DMS 273 treated with DMSO at 0.1 percent for 48 hours (cell line): ENCODE results near the gene DNAH9.
A peak's percentile ranks its signal among the peaks of the same experiment; 100 is the strongest.

Experiments
- DNase-seq: peaks from one replicate; lab custom pipeline; 2025; lab: John Stamatoyannopoulos, UW

DNAH9 gene

DNA sequence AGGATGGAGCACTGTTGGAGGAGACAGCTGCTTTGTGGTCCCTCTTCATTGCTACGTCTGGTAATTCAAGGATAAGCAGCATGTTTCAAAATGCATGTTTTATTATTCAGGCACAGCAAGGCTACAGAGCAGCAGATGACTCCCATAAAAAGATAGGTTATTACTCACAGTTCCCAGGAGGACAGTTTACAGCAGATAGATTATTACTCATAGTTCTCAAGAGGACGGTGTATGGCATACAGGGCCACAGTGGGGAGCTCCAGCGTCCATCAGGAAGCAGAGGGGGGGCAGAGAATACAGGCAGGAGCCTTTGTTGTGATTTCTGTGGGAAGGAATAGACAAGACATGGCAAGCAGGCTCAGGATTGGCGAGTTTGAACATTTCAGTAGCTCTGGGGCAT lies 72.9 kb downstream of the DNAH9 start:
- no peak for DNase-seq

DNA sequence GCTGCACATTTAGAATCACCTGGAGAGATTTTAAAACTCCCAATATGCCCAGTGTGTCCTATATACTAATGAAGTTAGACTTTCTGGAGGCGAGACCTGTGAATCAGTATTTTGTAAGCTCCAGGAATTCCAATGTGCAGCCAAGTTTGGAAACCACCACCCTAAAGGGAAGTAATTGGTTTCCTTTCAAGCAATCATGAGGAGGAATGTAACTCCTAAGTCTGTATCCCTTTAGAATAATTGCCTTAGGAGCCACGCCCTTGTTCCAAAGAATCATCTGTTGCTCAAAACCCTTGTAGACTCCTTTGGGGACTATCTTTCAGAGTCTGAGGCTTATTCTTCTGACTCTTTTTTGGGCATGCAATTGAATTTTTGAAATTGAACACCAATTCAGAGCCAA lies 84.4 kb downstream of the DNAH9 start:
- DNase-seq, result no peak

DNA sequence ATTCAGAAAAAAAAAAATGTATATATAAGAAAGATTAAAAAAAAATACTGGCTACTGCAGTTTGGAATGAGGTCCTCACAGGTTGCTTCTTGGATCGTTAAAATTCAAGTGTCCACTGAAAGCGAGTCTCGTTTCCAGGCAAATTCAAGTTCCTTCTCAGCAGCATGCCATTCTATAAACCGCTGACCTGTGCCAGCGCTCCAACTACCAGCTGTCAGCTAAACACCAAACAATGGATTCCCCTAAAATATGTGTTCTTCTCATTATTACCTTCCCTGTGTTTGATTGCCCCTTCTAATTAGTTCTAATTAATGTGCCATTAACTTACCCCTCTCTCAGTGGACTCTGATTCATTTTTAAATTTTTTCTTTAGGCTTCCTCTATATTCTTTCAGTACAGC lies 92.4 kb downstream of the DNAH9 start:
- DNase-seq, result no peak

DNA sequence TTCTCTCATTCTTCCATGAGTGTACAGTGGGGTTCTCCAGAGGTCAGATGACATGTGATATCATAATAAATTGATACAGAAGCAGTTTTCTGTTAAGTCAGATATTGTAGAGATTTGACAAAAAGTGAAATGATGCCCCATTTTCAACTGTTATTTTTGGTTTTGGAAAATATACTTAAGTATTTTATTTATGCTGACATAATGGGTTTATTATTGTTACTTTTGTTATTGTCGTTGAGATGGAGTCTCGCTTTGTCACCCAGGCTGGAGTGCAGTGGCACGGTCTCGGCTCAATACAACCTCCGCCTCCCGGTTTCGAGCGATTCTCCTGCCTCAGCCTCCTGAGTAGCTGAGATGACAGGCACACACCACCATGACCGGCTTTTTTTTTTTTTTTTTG lies 94.4 kb downstream of the DNAH9 start:
- no peak for DNase-seq

DNA sequence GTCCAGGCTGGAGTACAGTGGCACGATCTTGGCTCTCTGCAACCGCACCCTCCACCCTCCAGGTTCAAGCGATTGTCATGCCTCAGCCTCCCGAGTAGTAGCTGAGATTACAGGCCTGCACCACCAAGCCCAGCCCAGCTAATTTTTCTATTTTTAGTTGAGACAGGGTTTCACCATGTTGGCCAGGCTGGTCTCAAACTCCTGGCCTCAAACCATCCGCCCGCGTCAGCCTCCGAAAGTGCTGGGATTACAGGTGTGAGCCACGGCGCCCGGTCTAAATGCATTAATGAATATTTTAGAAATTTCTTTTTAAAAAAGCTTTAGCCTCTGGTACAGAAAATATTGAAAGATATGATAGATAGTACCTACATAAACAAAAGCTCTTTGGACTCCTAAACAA lies 95.0 kb downstream of the DNAH9 start:
- no peak for DNase-seq

DNA sequence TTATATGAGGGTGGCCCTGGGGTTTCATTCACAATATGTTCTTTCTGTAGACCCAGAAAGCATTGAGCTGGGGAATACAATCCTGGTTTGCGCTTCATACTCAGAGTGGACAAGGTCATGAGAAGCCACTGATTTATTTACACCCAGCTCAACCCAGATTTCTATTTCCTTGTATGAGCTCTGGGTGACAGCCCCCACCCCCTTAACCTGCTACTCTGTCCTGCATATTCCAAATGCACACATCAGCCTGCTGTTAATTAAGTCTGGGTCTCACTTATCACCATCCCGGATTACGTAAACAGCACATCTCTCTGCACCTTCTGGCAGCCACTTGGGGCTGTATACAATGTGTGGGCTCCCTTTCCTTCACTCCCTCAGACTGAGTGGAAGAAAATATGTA lies 102.4 kb downstream of the DNAH9 start:
- no peak for DNase-seq

DNA sequence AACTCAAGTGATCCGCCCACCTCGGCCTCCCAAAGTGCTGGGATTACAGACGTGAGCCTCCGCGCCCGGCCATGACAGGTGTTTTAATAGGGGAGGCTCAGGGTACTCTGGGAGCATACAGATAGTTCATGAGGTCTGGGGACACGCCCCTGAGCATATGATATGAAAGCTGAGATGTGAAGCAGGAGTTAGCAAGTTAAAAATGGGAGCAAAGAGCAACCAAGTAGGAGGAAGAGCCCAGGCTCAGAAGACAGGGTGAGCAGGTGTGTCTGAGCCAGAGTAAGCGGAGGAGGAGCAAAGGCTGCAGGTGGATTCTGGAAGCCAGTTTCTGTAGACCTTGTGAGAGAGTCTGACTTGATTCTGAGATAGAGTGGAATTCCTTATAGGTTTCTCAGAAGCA lies 103.6 kb downstream of the DNAH9 start:
- no peak for DNase-seq

DNA sequence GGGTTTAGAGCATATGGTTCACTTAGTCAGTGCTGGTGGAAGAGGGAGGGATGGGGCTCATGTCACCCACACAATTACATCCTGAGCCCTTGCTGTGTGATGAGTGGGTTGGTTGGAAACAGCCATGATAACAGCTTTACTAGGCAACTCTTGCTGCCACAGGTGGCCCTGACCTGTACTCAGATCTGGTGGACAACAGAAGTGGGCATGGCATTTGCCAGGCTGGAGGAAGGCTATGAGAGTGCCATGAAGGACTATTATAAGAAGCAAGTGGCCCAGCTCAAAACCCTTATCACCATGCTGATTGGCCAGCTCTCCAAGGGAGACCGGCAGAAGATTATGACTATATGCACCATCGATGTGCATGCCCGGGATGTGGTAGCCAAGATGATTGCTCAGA lies 105.8 kb downstream of the DNAH9 start:
- DNase-seq, result no peak

DNA sequence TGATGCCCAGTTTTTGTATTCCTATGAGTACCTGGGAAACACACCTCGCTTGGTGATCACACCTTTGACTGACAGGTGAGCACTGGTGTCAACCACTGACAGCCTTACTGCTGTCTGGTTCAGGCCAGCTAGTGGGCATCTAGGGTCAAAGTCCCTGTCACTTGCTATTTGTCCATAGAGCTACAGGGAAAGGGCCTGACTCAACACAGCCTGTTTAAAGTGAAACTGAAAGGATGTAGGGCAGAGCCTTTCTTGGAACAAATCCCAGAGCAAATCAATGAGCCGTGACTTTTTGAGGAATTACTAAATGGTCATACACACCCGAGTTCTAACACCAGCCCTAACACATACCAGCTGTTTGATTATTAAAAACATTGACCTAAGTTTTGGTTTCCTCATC lies 106.8 kb downstream of the DNAH9 start:
- peak; percentile 18 for DNase-seq

DNA sequence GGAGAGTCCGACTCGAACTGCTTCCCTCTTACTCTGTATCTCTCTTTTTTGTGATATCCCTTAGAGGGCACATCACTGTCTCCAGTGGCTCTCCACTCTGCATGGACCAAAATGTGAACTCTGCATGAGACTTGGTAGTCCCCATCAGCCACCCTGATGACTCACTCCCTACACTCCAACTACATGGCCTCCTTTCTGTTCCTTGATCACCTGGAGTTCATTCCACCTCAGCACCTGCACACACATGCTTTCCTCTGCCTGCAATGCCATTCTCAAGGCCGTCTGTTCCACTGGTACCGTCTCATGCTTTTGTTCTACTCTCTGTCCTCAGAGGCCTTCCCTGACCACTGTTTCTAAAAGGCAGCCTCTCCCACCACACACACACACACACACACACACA lies 109.3 kb downstream of the DNAH9 start:
- DNase-seq, result no peak

DNA sequence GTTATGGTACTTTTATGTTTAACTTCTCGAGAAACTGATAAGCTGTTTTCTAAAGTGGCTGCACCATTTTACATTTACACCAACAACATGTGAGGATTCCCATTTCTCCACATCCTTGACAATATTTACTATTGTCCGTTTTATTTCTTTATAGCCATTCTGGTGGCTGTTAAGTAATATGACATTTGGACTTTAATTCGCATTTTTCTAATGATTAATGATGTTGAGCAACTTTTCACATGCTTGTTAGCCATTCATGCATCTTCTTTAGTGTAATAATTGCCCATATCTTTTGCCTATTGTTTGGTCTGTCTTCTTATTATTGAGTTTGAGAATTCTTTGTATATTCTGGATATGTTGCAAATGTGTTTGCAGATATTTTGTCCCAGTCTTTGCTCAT lies 114.2 kb downstream of the DNAH9 start:
- DNase-seq, result no peak

DNA sequence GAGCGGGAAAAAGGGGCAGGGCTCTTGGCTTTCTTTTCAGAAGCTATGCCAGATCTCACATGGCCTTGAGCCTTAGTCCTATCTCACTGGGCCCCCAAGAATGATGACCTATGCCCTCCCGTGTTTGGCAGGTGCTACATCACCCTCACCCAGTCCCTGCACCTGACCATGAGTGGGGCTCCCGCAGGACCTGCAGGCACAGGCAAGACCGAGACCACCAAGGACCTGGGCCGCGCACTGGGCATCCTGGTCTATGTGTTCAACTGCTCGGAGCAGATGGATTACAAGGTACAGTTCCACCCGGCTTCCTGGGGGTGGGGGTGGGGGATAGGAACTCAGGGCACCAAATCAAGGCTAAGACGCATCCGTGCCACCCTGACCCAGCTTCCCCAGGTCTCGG lies 120.9 kb downstream of the DNAH9 start:
- DNase-seq, result no peak

DNA sequence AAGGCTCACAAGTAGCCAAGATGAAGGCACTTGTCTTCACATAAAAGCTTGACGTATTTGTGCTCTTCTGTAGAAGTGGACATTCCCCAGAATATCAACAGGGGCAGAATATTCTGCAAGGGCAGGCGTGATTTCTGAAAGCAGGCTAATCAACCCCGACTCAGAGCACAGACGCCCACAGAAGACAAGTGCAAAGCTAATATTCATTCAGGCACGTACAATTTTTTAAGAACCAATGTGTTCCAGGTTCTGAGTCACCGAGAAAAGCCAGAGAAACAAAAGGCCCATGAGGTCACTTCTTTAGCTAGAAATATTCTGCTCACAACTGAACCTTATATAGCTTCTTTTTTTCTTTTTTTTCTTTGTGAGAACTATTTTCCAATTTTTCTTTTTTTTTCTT lies 121.6 kb downstream of the DNAH9 start:
- DNase-seq, result no peak

DNA sequence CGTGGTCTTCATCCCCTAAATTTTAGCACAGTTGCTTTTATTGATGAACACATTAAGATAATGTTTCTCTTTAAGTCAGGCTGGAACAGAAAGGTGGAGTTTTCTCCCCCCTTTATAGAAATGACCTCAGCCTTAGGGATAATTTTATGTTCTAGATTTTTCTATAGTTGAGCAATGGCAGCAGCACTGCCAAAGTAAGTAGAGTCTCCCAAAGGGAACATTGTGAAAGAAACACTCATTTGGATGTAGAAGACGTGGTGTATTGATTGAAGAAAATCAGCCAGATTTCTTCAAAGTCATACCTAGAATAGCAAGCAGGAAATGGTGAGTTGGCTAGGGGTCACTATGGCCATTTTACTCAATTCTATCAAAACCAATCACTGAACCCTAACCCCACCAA lies 122.5 kb downstream of the DNAH9 start:
- no peak for DNase-seq

DNA sequence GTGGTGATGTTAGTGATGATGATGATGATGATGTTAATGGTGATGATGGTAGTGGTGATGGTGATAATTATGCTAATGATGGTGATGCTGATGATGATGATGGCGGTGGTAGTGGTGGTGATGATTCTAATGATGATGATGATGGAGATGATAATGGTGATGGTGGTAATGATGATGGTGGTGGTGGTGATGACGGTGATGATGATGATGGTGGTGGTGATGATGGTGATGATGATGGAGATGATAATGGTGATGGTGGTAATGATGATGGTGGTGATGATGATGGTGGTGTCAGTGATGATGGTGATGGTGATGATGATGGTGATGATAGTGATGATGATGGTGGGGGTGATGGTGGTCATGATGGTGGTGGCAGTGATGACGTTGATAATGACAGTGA lies 132.5 kb downstream of the DNAH9 start:
- no peak for DNase-seq

DNA sequence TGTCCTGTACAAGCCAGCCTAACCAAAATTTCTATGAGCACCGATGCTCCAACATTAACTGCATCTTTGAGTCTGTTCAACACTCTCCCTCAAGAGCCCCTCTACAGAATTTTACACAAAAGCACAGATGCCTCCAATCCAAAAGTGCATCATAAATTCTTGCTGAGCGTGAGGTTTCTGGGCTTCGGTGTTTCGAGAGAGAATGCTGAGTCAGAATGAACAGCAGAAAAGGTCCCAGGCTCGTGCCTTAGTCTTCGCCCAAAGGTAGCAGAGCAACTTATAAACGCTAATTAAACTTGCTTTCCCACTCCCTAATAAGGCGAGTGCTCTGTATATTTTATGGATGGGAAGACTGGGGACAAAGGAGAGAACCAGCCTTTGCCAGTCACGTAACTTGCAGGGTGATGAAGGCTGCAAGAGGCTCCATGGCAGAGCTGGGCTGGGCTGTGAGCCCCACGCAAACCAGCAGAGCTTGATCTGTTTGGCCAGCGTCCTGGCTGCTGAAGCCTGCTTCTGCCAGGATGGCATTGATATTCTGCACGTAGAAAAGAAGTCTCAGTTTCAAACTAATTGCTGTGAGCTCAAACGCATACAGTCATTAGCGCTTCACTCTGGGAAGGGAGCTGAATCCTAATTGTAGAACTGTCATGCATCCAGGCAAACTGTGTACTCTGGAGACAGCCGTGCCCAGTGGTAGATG lies 138.5 kb downstream of the DNAH9 start:
- DNase-seq, result no peak

DNA sequence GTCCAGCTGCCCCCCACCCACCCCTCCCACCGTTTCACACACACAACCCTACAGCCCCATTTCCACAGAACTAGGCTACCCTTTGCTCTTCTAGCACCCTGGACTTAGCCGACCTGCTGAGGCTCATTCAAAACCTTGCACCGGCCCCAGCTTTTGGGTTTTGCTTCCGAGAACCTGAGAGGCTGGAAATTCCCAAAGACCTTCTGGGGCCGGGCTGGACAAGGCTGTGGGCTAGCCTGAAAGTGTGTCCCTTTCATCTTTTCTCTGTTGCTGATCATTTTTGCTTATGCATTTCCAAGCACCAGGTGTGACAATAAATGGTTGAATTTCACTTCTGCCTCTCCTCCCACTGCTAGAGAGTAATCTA lies 139.0 kb downstream of the DNAH9 start:
- no peak for DNase-seq

DNA sequence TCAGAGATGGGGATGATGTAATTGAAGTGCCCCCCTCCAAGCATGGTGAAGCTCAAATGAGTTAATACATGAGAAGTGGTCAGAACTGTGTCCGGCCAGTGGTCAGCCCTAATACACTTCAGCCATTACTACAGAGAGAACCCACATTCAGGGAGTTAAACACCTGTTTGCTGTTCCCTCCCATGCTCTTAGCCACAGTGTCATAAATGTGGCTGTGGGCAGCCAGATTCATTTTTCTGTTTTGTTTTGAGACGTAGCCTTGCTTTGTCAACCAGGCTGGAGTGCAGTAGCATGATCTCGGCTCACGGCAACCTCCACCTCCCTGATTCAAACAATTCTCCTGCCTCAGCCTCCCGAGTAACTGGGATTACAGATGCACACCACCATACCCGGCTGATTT lies 139.9 kb downstream of the DNAH9 start:
- no peak for DNase-seq

DNA sequence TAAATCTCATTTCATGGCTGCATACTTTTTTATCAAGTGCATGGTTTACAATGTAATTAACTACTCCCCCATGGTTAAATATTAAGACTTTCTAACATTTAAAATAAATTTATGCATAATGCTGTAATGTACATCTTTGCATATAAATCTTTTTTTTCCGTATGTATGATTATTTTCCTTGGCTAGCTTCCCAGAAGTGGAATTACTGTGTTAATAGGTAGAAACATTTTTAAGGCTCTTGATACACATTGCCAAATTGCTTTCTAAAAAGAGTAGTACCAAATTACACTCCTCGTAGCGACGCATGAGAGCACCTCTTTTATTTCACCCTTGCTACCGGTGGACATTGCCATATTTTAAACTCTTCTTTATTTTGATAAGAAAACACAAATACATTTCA lies 141.1 kb downstream of the DNAH9 start:
- DNase-seq, result no peak

DNA sequence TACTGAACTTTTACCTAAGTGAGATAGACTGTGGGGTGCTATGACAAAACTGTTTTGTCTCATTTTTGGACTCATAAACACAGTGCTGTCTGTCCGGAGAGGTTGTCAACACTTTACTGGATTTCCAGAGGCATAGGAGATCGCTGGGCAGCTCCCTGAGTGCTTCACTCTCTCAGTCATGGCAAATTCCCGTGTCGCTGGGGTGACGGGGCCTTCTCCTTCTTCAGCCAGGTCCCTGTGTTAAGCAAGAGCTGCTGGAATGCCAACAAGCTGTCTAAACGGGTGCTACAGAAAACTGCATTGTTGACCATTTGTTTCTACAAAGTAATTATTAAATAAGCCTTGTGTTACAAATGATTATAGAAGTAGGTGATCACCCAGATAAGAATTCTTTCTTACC lies 141.6 kb downstream of the DNAH9 start:
- no peak for DNase-seq

DNA sequence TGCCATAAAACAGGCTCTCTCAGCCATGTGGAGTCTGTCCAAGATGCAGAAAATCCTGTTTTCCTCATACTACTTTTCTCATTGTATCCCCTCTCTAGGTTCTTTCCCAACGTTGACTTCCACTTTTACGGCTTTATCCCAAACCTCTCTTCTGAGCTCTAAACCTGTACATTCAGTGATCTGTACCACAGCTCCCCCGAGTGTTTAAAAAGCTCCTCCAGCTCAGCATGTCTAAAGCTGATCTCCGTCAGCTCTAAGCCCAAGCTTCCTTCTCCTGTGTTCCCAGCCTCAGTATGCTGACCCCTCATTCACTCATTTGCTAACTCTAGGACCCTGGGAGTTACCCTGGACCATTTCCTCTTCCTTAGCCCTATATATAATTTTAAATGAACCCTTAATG lies 144.6 kb downstream of the DNAH9 start:
- DNase-seq, result no peak

DNA sequence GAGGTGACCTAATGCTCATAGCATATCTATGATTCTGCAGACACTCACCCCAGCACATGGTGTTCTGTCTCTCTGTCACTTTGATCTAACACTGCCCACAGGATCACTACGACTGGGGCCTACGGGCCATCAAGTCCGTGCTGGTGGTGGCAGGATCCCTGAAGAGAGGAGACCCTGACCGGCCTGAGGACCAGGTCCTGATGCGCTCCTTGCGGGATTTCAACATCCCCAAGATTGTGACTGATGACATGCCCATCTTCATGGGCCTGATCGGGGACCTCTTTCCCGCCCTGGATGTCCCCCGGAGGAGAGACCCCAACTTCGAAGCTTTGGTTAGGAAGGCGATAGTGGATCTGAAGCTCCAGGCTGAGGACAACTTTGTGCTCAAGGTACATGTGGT lies 146.4 kb downstream of the DNAH9 start:
- DNase-seq, result no peak

DNA sequence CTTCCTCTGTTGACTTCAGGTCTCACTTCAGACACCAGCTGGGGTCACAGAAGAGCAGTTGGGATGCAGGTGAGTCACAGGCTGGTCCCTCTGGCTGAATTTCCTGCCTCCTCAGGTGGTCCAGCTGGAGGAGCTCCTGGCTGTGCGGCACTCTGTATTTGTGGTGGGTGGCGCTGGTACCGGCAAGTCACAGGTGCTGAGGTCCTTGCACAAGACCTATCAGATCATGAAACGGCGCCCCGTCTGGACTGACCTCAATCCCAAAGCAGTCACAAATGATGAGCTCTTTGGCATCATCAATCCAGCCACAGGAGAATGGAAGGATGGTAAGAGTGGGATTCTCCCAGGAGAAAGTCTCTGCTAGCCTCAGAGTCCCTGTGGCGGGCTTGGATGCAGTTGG lies 149.2 kb downstream of the DNAH9 start:
- DNase-seq, result no peak

DNA sequence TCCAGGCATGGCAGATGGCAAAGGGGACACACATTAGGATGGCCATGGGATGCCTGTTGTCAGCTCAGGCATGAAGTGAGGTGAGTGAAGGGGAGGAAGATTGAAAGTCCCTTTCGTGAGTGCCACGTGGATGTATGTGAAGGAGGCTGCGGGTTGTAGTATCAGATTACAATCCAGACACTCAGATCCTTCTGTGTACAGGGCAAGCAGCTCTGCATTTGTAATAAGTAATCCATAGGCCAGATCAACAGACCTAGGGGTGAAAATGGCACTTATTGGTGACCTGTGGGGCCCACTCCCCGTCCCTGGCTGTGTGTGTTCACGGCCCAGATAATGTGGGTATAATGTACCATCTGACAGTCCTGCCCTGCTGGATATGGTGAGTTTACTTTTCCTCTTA lies 159.5 kb downstream of the DNAH9 start:
- no peak for DNase-seq

DNA sequence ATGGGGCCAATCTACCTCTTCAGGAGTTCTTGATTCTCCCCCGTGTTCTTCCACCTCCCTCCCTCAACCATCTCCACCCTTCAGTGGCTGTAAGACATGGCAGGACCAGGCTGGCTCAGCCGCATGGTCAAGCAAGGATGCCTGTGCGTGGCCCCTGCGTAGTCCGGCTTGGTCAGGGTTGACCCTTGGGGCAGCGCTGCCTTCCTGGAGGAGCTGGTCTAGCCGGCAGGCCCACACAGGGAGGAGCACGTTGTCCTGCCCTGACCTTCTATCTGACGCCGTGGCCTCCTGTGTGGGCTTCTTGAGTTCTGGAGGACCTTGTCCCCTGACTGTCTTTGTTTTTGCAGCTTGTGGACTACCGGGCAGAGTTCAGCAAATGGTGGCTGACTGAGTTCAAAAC lies 169.8 kb downstream of the DNAH9 start:
- no peak for DNase-seq
